Measurements from ENCODE around the gene SLC48A1.
A peak's percentile ranks its signal among the peaks of the same experiment; 100 is the strongest.

SLC48A1 gene

DNA sequence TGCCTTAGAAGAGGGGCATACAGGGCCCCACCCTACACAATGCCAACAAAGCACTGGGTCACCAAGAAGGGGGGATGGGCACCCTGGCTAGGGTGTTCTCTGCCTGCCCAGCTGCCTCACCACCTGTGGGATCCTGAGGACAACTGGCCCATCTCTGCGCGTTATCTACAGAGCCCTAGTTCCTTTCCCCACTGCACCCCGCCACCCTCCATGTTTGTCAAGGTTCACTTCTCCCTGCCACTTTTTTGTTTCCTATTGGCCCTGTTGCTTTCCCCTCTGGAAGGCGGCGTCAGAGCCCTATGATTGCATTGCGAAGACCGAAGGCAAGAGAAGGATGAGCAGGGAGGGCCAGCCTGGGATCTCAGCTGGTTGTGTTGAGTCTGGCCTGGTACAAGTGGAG, 1.6 kb downstream of the SLC48A1 start:
- H3K27me3 Mint-ChIP-seq (ENCODE audit: low read depth) = peaks cover 7% of the 10 kb centered on the region
- H3K36me3 Mint-ChIP-seq (ENCODE audit: low read depth) = peaks cover 3% of the 10 kb centered on the region
- no peaks in the 10 kb centered on the region for H3K9me3 Mint-ChIP-seq
- H3K4me3 Mint-ChIP-seq = peak overlapping the region; percentile 85
- H3K27ac Mint-ChIP-seq = no peak overlapping the region
- H3K4me1 Mint-ChIP-seq (ENCODE audit: low read depth) = peaks cover 48% of the 10 kb centered on the region

DNA sequence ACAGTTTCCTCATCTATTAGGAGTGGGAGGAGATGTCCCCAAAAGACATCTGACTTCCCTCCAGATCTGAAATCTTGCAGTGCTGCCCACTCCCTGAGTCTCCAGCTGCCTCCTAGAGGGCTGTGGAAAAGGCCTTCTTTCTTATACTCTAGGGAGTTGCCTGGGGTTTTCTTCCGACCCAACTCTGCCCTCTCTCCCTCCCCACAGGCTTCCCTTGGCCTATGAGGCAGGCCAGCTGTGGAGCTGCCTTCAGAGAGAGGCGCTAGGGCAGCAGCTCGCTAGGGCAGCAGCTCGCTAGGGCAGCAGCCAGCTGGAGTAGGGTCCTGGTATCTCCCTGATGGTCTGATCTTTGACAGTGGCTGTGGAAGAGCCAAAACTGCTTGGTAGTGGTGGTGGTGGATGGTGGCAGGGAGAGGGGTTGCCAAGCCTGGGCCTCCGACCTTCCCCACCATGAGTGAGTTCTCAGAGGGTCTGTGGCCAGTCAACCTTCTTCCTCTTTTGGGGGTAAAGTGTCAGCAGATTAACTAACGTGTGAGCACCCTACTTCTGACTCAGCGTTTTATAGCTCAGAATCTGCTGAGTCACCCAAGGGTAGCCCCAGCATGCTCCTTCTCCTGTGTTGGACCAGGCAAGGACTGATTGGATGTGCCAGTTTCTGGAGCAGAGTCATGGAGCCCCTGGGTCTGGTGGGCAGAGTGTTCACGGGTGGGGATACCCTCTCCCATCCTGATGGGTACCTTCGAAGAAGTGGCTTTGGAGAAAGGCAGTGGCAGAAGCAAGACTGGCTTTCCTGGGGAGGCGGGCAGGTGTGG, 2.3 kb downstream of the SLC48A1 start:
- Mint-ChIP-seq H3K4me1 (ENCODE audit: low read depth) (peaks cover 48% of the 10 kb centered on the region), H3K4me3 (peak overlapping the region; percentile 34), H3K36me3 (ENCODE audit: low read depth) (peaks cover 3% of the 10 kb centered on the region), H3K27me3 (ENCODE audit: low read depth) (peaks cover 7% of the 10 kb centered on the region), H3K9me3 (no peaks in the 10 kb centered on the region), H3K27ac (peak overlapping the region; percentile 70)

DNA sequence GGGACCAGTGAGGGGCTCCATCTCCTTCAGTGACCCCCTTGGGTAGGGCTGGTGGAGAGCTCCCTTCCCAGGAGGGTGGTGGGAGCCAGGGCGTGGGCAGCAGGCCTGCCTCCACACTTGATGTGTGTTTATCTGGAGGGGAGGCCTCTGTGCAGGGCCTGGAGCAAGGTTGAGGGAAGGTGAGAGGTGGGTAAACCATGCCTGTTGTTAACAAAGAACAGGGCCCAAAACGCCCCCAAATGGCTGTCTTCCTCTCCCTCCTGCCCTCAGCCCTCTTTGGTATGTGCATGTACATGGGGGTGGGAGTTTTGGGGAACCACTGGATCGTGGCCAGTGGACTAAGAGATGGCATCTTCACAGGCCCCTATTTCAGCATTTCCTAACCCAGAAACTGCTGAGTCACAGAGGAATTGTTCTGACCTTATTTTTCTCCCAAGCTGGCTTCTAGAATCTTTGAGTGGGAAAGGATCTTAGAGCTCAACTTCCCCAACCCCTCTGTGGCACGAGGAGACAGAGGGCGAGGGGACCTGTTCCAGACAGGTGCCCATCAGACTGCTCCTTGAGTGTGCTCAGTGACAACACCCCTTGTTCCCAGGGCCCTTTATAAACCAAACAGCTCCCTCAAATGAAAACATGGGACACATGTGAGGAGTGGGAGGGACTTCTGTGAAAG, 3.6 kb downstream of the SLC48A1 start:
- Mint-ChIP-seq H3K4me3 (no peak overlapping the region), H3K27ac (peak overlapping the region; percentile 34), H3K27me3 (ENCODE audit: low read depth) (peaks cover 7% of the 10 kb centered on the region), H3K4me1 (ENCODE audit: low read depth) (peaks cover 48% of the 10 kb centered on the region), H3K9me3 (no peaks in the 10 kb centered on the region), H3K36me3 (ENCODE audit: low read depth) (peaks cover 3% of the 10 kb centered on the region)

DNA sequence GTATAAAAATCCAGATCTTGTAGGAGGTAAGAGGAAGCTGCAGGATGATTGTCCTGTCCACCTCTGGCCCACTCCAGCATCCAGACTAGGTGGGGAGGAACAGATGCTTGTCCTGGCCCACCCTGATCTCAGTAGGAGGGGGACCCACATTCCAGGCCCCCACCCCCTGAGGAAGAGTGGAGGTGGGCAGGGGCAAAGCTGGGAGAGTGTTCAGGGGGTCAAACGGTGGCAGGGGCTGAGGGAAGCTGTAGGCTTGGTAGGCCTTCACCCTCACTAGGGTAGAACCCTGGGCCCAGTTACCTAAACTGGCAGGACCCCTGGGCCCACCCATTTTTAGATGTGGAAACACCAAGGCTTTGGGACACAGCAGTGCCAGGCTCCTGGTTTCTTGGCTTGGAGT, 4.1 kb downstream of the SLC48A1 start:
- Mint-ChIP-seq H3K27me3 (ENCODE audit: low read depth) (peaks cover 5% of the 10 kb centered on the region), H3K27ac (no peak overlapping the region), H3K4me1 (ENCODE audit: low read depth) (peaks cover 51% of the 10 kb centered on the region), H3K36me3 (ENCODE audit: low read depth) (peaks cover 5% of the 10 kb centered on the region), H3K4me3 (no peak overlapping the region), H3K9me3 (no peaks in the 10 kb centered on the region)

DNA sequence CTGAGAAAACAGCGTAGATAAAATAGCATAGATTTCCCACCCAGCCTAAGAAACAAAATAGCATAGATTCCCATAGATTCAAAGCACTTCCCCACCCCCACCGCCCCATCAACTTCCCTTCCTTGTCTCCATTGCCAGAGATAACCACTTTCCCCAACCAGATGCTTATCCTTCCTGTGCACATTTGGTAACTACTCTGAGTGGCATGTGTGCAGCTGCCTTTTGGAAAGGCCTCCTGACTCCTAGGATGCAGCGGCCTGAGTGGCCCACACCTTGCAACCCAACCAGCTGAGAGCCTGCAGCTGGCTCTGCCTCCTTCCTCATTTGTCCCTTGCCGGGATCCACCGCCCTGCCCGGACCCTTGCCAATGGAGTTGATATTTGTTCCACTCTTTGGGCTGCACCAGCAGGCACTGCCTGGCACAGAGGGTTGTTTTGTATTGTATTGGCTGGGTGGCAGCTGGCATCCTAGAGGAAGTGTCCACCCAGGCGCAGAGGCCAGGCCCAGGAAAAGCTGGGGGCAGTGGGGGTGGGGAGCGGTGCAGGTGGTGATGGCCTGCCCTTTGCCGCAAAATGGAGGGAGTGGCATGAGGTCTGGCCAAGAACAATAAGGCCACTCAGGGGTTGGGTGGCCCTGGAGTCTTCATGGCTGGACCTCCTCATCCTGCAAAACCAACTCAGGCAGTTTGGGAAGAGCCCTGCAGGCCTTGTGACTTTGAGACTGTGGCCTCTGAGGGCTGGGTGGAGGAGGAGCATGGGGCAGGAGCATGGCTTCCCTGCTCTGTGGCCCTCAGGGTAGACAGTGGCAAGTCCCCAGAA, 4.9 kb downstream of the SLC48A1 start:
- H3K36me3 Mint-ChIP-seq (ENCODE audit: low read depth) = peaks cover 7% of the 10 kb centered on the region
- no peaks in the 10 kb centered on the region for H3K27me3 Mint-ChIP-seq (ENCODE audit: low read depth)
- no peaks in the 10 kb centered on the region for H3K9me3 Mint-ChIP-seq
- no peak overlapping the region for H3K4me3 Mint-ChIP-seq
- peaks cover 50% of the 10 kb centered on the region for H3K4me1 Mint-ChIP-seq (ENCODE audit: low read depth)
- peak overlapping the region; percentile 23 for H3K27ac Mint-ChIP-seq

DNA sequence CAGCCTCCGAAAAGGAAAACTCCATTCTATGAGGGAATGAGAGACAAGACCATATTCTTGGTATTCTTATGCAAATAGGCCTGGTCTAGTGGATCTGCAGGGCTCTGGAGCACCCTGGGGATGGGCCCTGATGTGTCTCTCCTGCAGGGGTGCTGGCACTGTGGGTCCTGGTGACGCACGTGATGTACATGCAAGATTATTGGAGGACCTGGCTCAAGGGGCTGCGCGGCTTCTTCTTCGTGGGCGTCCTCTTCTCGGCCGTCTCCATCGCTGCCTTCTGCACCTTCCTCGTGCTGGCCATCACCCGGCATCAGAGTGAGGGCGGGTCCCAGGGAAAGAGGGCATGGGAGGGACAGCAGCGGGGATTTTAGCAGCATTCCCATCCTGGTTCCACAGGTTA, 5.8 kb downstream of the SLC48A1 start:
- no peak overlapping the region for H3K27ac Mint-ChIP-seq
- no peaks in the 10 kb centered on the region for H3K9me3 Mint-ChIP-seq
- H3K36me3 Mint-ChIP-seq (ENCODE audit: low read depth) = peaks cover 7% of the 10 kb centered on the region
- no peaks in the 10 kb centered on the region for H3K27me3 Mint-ChIP-seq (ENCODE audit: low read depth)
- H3K4me3 Mint-ChIP-seq = no peak overlapping the region
- H3K4me1 Mint-ChIP-seq (ENCODE audit: low read depth) = peaks cover 47% of the 10 kb centered on the region

DNA sequence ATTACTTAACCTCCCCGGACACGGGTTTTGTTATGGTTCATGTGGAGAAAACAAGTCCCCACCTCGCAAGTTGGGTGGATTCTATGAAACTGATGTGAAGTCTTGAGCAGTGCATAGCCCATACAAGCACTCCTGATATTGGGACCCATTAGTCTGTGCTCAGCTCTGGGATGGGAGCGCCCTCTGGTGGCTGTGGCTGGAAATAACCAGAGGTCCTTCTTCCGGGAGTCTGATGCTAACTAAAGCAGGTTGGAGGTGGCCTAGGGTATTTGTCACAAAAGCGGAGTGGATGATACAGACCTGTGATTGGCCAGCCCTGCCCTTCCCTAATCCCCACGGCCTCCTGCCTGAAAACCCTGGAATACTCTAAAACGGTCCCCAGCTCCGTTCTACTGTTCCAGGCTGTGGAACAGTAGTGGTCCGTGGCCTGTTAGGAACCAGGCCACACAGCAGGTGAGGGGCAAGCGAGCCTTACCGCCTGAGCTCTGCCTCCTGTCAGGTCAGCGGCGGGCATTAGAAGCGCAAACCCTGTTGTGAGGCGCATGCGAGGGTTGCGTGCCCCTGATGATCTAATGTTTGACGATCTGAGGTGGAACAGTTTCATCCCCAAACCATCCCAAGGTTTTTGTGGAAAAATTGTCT, 6.4 kb downstream of the SLC48A1 start:
- H3K27ac Mint-ChIP-seq = peak overlapping the region; percentile 31
- H3K36me3 Mint-ChIP-seq (ENCODE audit: low read depth) = peaks cover 10% of the 10 kb centered on the region
- H3K27me3 Mint-ChIP-seq (ENCODE audit: low read depth) = no peaks in the 10 kb centered on the region
- H3K4me3 Mint-ChIP-seq = no peak overlapping the region
- H3K9me3 Mint-ChIP-seq = no peaks in the 10 kb centered on the region
- peaks cover 42% of the 10 kb centered on the region for H3K4me1 Mint-ChIP-seq (ENCODE audit: low read depth)

DNA sequence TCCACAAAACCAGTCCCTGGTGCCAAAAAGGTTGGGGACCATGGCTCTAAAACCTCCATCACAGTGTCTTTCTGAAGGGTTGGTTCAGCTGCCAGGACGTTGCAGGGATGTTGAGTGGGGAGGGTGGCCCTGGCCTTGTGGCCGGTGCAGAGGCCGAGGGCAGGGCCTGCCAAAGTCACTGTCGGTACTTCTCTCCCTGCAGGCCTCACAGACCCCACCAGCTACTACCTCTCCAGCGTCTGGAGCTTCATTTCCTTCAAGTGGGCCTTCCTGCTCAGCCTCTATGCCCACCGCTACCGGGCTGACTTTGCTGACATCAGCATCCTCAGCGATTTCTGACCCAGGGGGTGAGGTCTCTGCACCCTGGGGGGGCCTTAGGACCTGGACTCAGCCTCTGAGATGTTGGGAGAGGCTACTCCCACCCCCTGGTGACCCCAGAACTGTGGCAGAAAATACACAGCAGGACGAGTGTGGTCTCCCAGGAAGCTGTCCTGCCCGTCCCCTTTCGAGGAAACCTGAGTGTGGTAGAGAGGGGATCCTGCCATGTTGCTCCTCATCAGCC, 7.0 kb downstream of the SLC48A1 start:
- H3K27ac Mint-ChIP-seq = no peak overlapping the region
- peaks cover 40% of the 10 kb centered on the region for H3K4me1 Mint-ChIP-seq (ENCODE audit: low read depth)

DNA sequence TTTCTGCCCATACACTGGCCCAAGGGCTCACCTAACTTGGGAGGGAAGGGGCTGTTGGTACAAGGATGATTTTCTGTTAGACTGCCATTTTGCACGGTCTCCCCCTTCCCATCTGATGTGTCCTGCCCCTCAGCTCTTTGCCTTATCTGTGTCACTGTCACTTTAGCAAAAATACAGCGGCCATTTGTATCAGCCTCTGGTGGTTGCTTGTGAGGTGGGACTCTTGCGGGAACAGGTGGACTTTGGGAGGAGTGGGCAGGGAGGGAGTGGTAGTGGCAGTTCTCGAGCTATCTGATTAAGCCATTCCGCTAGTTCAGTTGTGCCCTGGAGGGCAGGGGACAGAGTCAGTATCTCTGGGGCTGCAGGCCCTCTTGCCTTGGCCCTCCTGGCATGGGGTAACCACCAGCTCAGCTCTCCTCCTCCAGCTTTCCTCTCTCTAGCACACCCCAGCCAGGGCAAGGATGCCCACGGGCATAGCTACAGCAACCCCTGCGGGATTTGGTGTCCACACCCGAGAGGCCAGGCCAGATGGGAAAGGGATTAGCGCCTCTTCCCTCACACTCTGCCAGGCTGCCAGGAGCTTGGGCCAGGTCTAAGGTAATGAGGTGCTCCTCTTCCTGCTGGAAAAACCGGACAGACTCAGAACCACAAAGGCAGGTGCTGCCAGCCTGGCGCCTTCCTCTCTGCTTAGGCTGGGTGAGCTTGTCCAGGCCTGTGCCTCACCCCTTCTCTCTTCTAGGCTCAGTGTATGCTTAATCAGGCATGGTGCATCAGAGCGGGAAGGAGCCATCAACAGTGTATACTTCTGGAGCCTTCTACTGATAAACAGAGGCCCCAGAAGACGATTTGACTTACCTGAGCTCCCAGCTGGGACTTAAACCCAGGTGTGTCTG, 8.7 kb downstream of the SLC48A1 start:
- H3K4me1 Mint-ChIP-seq (ENCODE audit: low read depth) = peaks cover 26% of the 10 kb centered on the region
- H3K4me3 Mint-ChIP-seq = no peak overlapping the region
- H3K27me3 Mint-ChIP-seq (ENCODE audit: low read depth) = no peaks in the 10 kb centered on the region
- H3K36me3 Mint-ChIP-seq (ENCODE audit: low read depth) = peaks cover 25% of the 10 kb centered on the region
- H3K9me3 Mint-ChIP-seq = no peaks in the 10 kb centered on the region
- H3K27ac Mint-ChIP-seq = peak overlapping the region; percentile 18

More for the DNA sequence above, 7.0 kb downstream of the SLC48A1 start:
- Mint-ChIP-seq H3K4me3 (no peak overlapping the region), H3K36me3 (ENCODE audit: low read depth) (peaks cover 16% of the 10 kb centered on the region), H3K27me3 (ENCODE audit: low read depth) (no peaks in the 10 kb centered on the region), H3K9me3 (no peaks in the 10 kb centered on the region)

DNA sequence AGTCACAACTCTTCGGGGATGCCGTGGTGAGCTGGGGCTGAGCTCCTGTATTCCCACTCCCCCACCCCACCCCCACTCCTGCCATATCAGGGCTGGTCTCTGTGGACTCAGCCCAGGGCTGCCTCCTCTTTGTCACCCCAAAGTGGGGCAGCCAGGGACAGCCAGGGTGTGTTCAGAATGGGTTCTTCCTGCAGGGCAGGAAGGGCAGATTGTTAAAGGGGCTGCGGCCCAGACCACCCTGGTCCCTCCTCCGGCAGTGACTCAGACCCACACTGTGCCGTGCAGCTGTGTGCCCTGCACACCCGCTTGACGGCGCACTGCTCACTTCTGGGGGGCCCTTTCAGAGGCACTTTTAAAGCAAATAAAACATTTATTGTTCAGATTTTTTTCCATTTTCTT, 9.3 kb downstream of the SLC48A1 start:
- no peak overlapping the region for H3K4me3 Mint-ChIP-seq
- H3K4me1 Mint-ChIP-seq (ENCODE audit: low read depth) = peaks cover 26% of the 10 kb centered on the region
- H3K36me3 Mint-ChIP-seq (ENCODE audit: low read depth) = peaks cover 28% of the 10 kb centered on the region
- H3K9me3 Mint-ChIP-seq = no peaks in the 10 kb centered on the region
- peak overlapping the region; percentile 84 for H3K27ac Mint-ChIP-seq
- H3K27me3 Mint-ChIP-seq (ENCODE audit: low read depth) = no peaks in the 10 kb centered on the region

DNA sequence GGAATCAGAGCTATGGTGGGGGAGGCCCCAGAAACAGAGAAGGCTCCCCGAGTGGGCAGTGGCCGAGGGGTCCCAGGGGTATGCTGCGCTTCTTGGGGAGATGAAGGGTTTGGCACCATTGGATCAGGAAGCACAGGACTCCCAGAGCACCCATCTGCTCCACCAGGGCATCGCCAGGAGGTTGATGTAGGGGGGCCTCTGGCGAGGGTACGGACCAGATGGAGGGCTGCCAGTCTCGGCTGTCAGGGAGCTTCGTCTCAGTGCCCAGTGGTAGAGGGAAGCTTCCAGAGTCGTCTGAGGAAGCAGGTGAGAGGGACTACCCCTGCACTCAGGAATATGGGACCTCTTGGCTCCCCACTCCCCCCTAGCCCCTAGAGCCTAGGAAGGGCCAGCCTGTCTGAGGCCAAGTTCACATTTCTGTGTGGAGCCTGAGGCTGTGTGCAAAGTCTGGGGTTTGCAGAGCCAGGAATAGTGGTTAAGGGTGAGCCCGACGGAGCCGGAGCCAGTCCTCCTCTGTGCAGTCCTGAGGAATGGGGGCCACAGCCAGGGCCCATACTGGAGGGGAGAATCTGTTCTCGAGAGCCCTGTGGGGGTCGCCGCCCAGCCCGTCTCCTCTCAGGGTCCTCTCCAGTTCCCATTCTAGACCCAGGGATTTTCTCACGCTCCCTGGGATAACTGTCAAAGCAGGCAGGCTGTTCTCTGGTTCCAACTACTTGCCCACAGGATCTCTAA, 10.2 kb downstream of the SLC48A1 start:
- Mint-ChIP-seq H3K9me3 (no peaks in the 10 kb centered on the region), H3K36me3 (ENCODE audit: low read depth) (peaks cover 36% of the 10 kb centered on the region), H3K27ac (peak overlapping the region; percentile 84), H3K4me3 (no peak overlapping the region), H3K4me1 (ENCODE audit: low read depth) (peaks cover 20% of the 10 kb centered on the region), H3K27me3 (ENCODE audit: low read depth) (no peaks in the 10 kb centered on the region)

DNA sequence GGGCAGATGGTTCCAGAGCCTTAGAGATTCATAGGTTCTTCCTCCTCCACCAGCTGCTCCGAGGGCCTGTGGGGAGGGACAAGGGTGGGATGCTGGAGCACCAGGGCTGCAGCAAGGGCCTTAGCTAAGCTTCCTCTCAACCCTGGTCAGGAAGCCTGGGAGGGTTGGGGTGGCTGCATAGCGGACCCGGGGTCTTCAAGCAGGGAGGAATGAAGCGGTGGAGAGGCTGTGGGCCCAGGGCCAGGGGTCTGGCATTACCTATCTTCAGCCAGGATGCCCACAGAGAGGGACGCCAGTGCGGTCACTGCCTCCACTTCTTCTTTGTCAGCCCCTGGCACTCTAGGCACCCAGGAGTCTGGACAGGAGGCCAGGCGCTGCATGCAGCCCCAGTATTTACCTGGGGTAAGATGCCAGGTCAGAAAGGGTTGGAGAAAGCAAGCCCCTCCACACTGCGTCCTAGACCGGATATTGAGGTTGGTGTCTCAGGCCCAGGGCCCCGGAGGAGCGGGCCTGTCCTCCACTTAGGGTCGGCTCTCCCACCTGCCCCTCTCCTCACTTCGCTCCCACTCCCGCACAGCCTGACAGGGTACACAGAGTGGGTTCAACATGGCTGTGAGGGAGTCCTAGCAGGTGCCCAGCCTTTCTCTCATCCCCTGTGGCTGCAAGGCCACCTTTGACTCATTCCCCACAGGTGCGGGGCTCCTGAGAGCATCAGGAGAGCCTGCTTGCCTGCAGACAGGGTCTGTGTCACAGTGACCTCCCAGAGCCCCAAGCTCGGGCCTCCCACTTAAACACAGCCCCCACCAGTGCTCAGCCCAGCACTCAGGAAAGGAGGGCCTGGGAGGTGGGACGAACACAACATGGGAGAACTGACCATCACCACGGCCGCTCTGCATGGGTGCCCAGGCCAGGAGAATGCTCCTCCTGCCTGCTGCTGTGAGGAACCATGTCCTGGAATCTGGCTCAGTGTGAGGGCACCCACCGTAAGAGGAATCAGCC, 11.1 kb downstream of the SLC48A1 start:
- Mint-ChIP-seq H3K4me3 (no peak overlapping the region), H3K27me3 (ENCODE audit: low read depth) (no peaks in the 10 kb centered on the region), H3K4me1 (ENCODE audit: low read depth) (peaks cover 19% of the 10 kb centered on the region), H3K9me3 (no peaks in the 10 kb centered on the region), H3K27ac (no peak overlapping the region), H3K36me3 (ENCODE audit: low read depth) (peaks cover 42% of the 10 kb centered on the region)
